Measurements from ENCODE around the gene SRGAP1. TPM values are rescaled to one million over a fixed set of nuclear protein-coding genes. Genes with fewer than 3 reads are reported as not detected.

The SRGAP1 gene
- total and polyA plus RNA-seq, 2 experiments from 2014 or later, result 9.2 to 10.8 TPM

DNA sequence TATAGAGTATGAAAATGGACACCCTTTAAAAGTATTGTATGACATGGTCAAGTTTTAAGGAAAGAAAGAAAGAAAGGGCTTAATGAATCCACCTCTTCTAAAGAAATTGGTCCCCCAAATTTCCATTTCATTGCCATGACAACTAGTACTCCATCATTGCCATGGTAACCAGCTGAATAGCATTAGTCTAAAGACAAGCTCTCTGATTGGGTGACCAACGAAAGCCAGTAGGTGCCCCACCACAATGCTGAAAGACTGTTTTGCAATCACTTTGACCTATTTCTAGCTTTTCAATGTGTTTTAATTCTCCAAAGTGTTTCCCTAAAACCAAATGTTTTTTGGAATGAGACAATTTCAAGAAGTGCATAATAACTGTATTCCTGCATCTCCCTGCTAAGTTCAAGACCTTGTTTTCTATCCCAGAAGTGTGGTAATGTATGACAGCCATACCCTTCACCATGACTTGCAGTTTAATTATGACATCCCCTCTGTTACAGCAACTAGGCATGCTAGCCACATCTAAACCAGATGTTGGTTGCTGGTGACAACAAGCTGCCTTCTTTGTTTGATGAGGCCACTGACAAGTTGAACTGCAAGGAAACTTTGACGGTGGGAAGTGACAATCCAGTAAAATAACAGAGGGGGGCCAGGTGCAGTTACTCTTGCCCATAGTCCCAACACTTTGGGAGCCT, 330.9 kb downstream of the SRGAP1 start:
- Histone ChIP-seq H4K20me1 (ENCODE audit: insufficient read depth, poor library complexity, severe bottlenecking) (no peaks in the 10 kb centered on the region), H3K4me2 (no peak overlapping the region), H2AFZ (no peak overlapping the region), H3K4me1 (ENCODE audit: insufficient read depth) (no peaks in the 10 kb centered on the region), H3K27ac (no peak overlapping the region), H3K4me3 (no peak overlapping the region), H3K36me3 (replicated peaks; ENCODE audit: insufficient read depth, low read depth) (no peaks in the 10 kb centered on the region), H3K27me3 (no peaks in the 10 kb centered on the region), H3K9me3 (ENCODE audit: low read depth) (no peaks in the 10 kb centered on the region), H3K9me2 (replicated peaks; ENCODE audit: insufficient read depth) (no peaks in the 10 kb centered on the region), H3K79me2 (no peaks in the 10 kb centered on the region)
- WGBS (ENCODE audit: low lambda C conversion rate, missing lambda C conversion rate), result 75% methylated on average over 2 of the region's 2 CpGs
- TF ChIP-seq EZH2phosphoT487 (IDR thresholded peaks at IDR 0.05; ENCODE audit: low read depth, severe bottlenecking, unreplicated experiment), result no peak
- TF ChIP-seq EZH2 (IDR thresholded peaks at IDR 0.05; ENCODE audit: borderline replicate concordance), result no peak
- TF ChIP-seq, protein P1, sequence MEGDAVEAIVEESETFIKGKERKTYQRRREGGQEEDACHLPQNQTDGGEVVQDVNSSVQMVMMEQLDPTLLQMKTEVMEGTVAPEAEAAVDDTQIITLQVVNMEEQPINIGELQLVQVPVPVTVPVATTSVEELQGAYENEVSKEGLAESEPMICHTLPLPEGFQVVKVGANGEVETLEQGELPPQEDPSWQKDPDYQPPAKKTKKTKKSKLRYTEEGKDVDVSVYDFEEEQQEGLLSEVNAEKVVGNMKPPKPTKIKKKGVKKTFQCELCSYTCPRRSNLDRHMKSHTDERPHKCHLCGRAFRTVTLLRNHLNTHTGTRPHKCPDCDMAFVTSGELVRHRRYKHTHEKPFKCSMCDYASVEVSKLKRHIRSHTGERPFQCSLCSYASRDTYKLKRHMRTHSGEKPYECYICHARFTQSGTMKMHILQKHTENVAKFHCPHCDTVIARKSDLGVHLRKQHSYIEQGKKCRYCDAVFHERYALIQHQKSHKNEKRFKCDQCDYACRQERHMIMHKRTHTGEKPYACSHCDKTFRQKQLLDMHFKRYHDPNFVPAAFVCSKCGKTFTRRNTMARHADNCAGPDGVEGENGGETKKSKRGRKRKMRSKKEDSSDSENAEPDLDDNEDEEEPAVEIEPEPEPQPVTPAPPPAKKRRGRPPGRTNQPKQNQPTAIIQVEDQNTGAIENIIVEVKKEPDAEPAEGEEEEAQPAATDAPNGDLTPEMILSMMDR (IDR thresholded peaks at IDR 0.05; ENCODE audit: poor library complexity), result no peak
- no peak for DNase-seq (ENCODE audit: low spot score)

DNA sequence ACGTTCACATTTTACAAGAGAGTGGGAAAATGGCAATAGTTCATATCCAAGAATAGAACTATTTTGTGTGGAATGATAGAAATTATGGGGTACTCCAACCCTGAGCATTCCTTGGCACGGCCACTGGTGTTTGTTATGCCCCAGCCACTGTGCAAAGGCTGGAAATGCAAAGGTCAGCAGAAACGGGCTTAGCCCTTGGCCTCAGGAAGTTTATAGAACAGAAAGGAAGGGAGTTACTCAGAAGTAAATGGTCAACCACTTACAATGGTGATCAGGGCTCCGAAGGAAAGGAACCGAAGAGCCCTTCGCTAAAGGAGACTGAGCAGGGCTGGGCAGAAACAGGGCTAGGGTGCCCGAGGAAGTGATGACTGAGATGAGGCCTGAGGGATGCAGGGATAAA, 332.5 kb downstream of the SRGAP1 start:
- H3K4me2 ChIP-seq, result no peak overlapping the region

GRCh38 chr12:64178122-64178521, 333.6 kb downstream of the SRGAP1 start:
- H3K27me3 ChIP-seq, result no peaks in the 10 kb centered on the region
- no peaks in the 10 kb centered on the region for H3K79me2 ChIP-seq
- H3K4me3 ChIP-seq, result no peak overlapping the region
- H3K4me2 ChIP-seq, result no peak overlapping the region
- DNase-seq (ENCODE audit: low spot score), result peak; percentile 13
- TF ChIP-seq EZH2 (IDR thresholded peaks at IDR 0.05; ENCODE audit: borderline replicate concordance) (no peak), EZH2phosphoT487 (IDR thresholded peaks at IDR 0.05; ENCODE audit: low read depth, severe bottlenecking, unreplicated experiment) (no peak)
- TF ChIP-seq, protein P1 (IDR thresholded peaks at IDR 0.05; ENCODE audit: poor library complexity), result no peak
- H2AFZ ChIP-seq, result no peak overlapping the region
- no peaks in the 10 kb centered on the region for H3K36me3 ChIP-seq (replicated peaks; ENCODE audit: insufficient read depth, low read depth)
- H4K20me1 ChIP-seq (ENCODE audit: insufficient read depth, poor library complexity, severe bottlenecking), result no peaks in the 10 kb centered on the region
- H3K9me2 ChIP-seq (replicated peaks; ENCODE audit: insufficient read depth), result no peaks in the 10 kb centered on the region
- H3K9me3 ChIP-seq (ENCODE audit: low read depth), result no peaks in the 10 kb centered on the region
- no peak overlapping the region for H3K27ac ChIP-seq
- no peaks in the 10 kb centered on the region for H3K4me1 ChIP-seq (ENCODE audit: insufficient read depth)
- 36% methylated on average over 1 of the region's 1 CpG for WGBS (ENCODE audit: low lambda C conversion rate, missing lambda C conversion rate)

More for the DNA sequence above, 332.5 kb downstream of the SRGAP1 start:
- no peak for DNase-seq (ENCODE audit: low spot score)
- Histone ChIP-seq H3K9me3 (ENCODE audit: low read depth) (no peaks in the 10 kb centered on the region), H3K9me2 (replicated peaks; ENCODE audit: insufficient read depth) (no peaks in the 10 kb centered on the region), H3K79me2 (no peaks in the 10 kb centered on the region), H2AFZ (no peak overlapping the region), H3K4me1 (ENCODE audit: insufficient read depth) (no peaks in the 10 kb centered on the region), H3K4me3 (no peak overlapping the region), H3K27me3 (no peaks in the 10 kb centered on the region), H3K36me3 (replicated peaks; ENCODE audit: insufficient read depth, low read depth) (no peaks in the 10 kb centered on the region), H3K27ac (no peak overlapping the region), H4K20me1 (ENCODE audit: insufficient read depth, poor library complexity, severe bottlenecking) (no peaks in the 10 kb centered on the region)
- 87% methylated on average over 7 of the region's 7 CpGs for WGBS (ENCODE audit: low lambda C conversion rate, missing lambda C conversion rate)
- TF ChIP-seq EZH2phosphoT487 (IDR thresholded peaks at IDR 0.05; ENCODE audit: low read depth, severe bottlenecking, unreplicated experiment) (no peak), EZH2 (IDR thresholded peaks at IDR 0.05; ENCODE audit: borderline replicate concordance) (no peak)
- TF ChIP-seq, protein P1 (IDR thresholded peaks at IDR 0.05; ENCODE audit: poor library complexity), result no peak
